K562 (cell line): ENCODE measurements around the gene EYA4. TPM values are rescaled to one million over a fixed set of nuclear protein-coding genes. Genes with fewer than 3 reads are reported as not detected.

Source experiments
- ATAC-seq: fragments of 200-7000 bp; cut with Tn5 transposase; 3 replicates; pipeline ENCODE4 v1.9.1; 2020; ENCODE audit warnings: moderate library complexity
- BruUV-seq: library from RNA; stranded (reverse); fragments of 400-500 nt; replicated peaks from 2 replicates; lab custom pipeline; 2021; lab: Mats Ljungman, UMichigan
- CTCF ChIA-PET: fragments of 300-600 bp; formaldehyde crosslinking; extraction: SDS; loops from one replicate; lab custom pipeline; 2021; ENCODE audit warnings: low intra/inter-chr PET ratio; lab: Yijun Ruan, JAX
- POLR2A ChIA-PET: fragments of 300-600, 350-650 bp; sonication (Branson Sonifier 250); formaldehyde crosslinking; extraction: SDS; loops from one replicate; lab custom pipeline; 2021; ENCODE audit warnings: antibody characterized with exemption, inconsistent platforms; lab: Yijun Ruan, JAX
- DNase-seq, 4 experiments: peaks; one replicate each; pipeline versions ENCODE4 v3.0.0 to v3.0.0-alpha.2; 2011 to 2018; ENCODE audit warnings: low spot score in 3 of 4, mixed read lengths in 3 of 4; ENCODE audit errors: extremely low read depth in 1 of 4
- FAIRE-seq: peaks from 2 replicates; lab custom pipeline; 2011; peaks lifted over from hg19 to GRCh38; lab: Jason Lieb, UNC
- H2AFZ ChIP-seq: 2 replicates; pipeline ENCODE4 v1.6.0; 2011; ENCODE audit warnings: low read depth, low read length, control low read depth, inconsistent platforms
- H3K27ac ChIP-seq: fragments of 200-600 bp; 3 replicates; pipeline ENCODE4 v1.8.0; 2011; ENCODE audit warnings: low read depth, mild to moderate bottlenecking, control low read depth, inconsistent platforms, low read length, moderate library complexity, mixed read lengths; ENCODE audit errors: extremely low read depth
- H3K27me3 ChIP-seq, 2 experiments: fragments of 300-600 bp in 1 of 2; 2 replicates in 1 of 2; 3 replicates in 1 of 2; pipeline versions ENCODE4 v1.6.0 to v1.8.0; 2011; ENCODE audit warnings: inconsistent platforms in 2 of 2, low read length in 2 of 2, mild to moderate bottlenecking in 1 of 2, mixed read lengths in 1 of 2, moderate library complexity in 1 of 2; ENCODE audit not compliant: control insufficient read depth in 2 of 2, insufficient read depth in 2 of 2
- H3K36me3 ChIP-seq: fragments of 300-600 bp; 3 replicates; pipeline ENCODE4 v1.8.0; 2011; ENCODE audit warnings: mild to moderate bottlenecking, low read length, inconsistent platforms; ENCODE audit not compliant: control insufficient read depth, insufficient read depth
- H3K4me1 ChIP-seq, 2 experiments: fragments of 200-600 bp in 1 of 2; replicated peaks in 1 of 2; 2 replicates in 1 of 2; 3 replicates in 1 of 2; pipeline versions ENCODE4 v1.5.1 to v1.8.0; 2011; ENCODE audit warnings: inconsistent platforms in 2 of 2, low read length in 2 of 2, mild to moderate bottlenecking in 1 of 2, mixed read lengths in 1 of 2, moderate library complexity in 1 of 2; ENCODE audit not compliant: control insufficient read depth in 2 of 2, insufficient read depth in 2 of 2
- H3K4me2 ChIP-seq: 2 replicates; pipeline ENCODE4 v1.6.1; 2011; ENCODE audit warnings: low read length, control low read depth, inconsistent platforms, mixed read lengths; ENCODE audit not compliant: insufficient read depth
- H3K4me3 ChIP-seq: fragments of 200-600 bp; sonication (generic), shearing (Covaris generic); 2 replicates; pipeline ENCODE4 v1.5.1; 2016; ENCODE audit warnings: control low read depth, inconsistent platforms
- H3K79me2 ChIP-seq: fragments of 200-600 bp; 3 replicates; pipeline ENCODE4 v1.8.0; 2011; ENCODE audit warnings: low read length, inconsistent platforms; ENCODE audit not compliant: control insufficient read depth, insufficient read depth
- H3K9ac ChIP-seq, 2 experiments: 2 replicates each; pipeline versions ENCODE4 v1.6.0 to v1.6.1; 2011; ENCODE audit warnings: low read depth in 2 of 2, low read length in 2 of 2, control low read depth in 1 of 2, inconsistent platforms in 1 of 2, mild to moderate bottlenecking in 1 of 2, mixed read lengths in 1 of 2; ENCODE audit not compliant: insufficient read depth in 1 of 2
- H3K9me1 ChIP-seq: one replicate; pipeline ENCODE4 v1.6.0; 2011; ENCODE audit warnings: inconsistent platforms, mild to moderate bottlenecking, low read length, moderate library complexity; ENCODE audit not compliant: control insufficient read depth, insufficient read depth
- H3K9me3 ChIP-seq: replicated peaks from 2 replicates; pipeline ENCODE4 v1.5.1; 2011; ENCODE audit warnings: low read depth, low read length, inconsistent platforms; ENCODE audit not compliant: control insufficient read depth, insufficient read depth
- H4K20me1 ChIP-seq: replicated peaks from 2 replicates; pipeline ENCODE4 v1.6.1; 2011; ENCODE audit warnings: low read length, inconsistent platforms, mixed read lengths; ENCODE audit not compliant: control insufficient read depth, insufficient read depth
- ARNT ChIP-seq, 2 experiments: fragments of 450-650 bp; IDR thresholded peaks; 2 replicates each; pipeline ENCODE4 v1.6.1; 2016; ENCODE audit warnings: mild to moderate bottlenecking in 1 of 2
- CBX3 ChIP-seq, 2 experiments: IDR thresholded peaks; 1 replicate in 1 of 2; 2 replicates in 1 of 2; pipeline ENCODE4 v1.6.1; 2012; ENCODE audit warnings: inconsistent platforms in 2 of 2, low read length in 2 of 2, borderline replicate concordance in 1 of 2, control low read depth in 1 of 2
- EP400 ChIP-seq: fragments of 450-650 bp; IDR thresholded peaks from 2 replicates; pipeline ENCODE4 v1.6.1; 2017; ENCODE audit warnings: antibody characterized with exemption, mild to moderate bottlenecking, moderate library complexity
- FOXA1 ChIP-seq: fragments of 450-650 bp; IDR thresholded peaks from 2 replicates; pipeline ENCODE4 v1.6.1; 2016; ENCODE audit warnings: mild to moderate bottlenecking, borderline replicate concordance
- GATAD2B ChIP-seq: fragments of 450-650 bp; IDR thresholded peaks from 2 replicates; pipeline ENCODE4 v1.6.1; 2017; ENCODE audit warnings: mild to moderate bottlenecking, borderline replicate concordance
- KAT8 ChIP-seq: fragments of 450-650 bp; IDR thresholded peaks from 2 replicates; pipeline ENCODE4 v1.6.1; 2016; ENCODE audit warnings: low read depth, mild to moderate bottlenecking
- KLF10 ChIP-seq: fragments of 250-450 bp; sonication (Bioruptor Pico); IDR thresholded peaks from 2 replicates; pipeline ENCODE4 v1.6.1; 2021; ENCODE audit warnings: matching md5 sums
- PHB2 ChIP-seq: fragments of 450-650 bp; IDR thresholded peaks from 2 replicates; pipeline ENCODE4 v1.6.1; 2017; ENCODE audit warnings: low read depth
- RBM25 ChIP-seq: fragments of 200-400 bp; formaldehyde crosslinking; IDR thresholded peaks from 2 replicates; pipeline ENCODE4 v1.6.1; 2018; ENCODE audit warnings: low read length, low read depth, moderate library complexity; ENCODE audit not compliant: severe bottlenecking
- RNF2 ChIP-seq: sonication (generic); IDR thresholded peaks from 2 replicates; pipeline ENCODE4 v1.6.1; 2016
- ZNF76 ChIP-seq: fragments of 250-450 bp; sonication (Bioruptor Pico); IDR thresholded peaks from 2 replicates; pipeline ENCODE4 v1.4.0; 2020; ENCODE audit warnings: mild to moderate bottlenecking, moderate library complexity, borderline replicate concordance
- WGBS: fragments of 100-300 bp; shearing (Covaris generic); methylation state at CpG from one replicate; pipeline ENCODE4 v1.1.6; 2016; ENCODE audit warnings: low coverage, mixed read lengths; ENCODE audit not compliant: insufficient coverage; ENCODE audit errors: missing lambda C conversion rate; 5-methylcytosine and 5-hydroxymethylcytosine counted together
- in situ Hi-C: fragments of 300-500 bp; cut with MboI; formaldehyde crosslinking; loops from 4 replicates; pipeline ENCODE4 v1.15.0; 2018; ENCODE audit warnings: inconsistent platforms, mixed read lengths
- intact Hi-C: fragments of 100-400 bp; cut with micrococcal nuclease; formaldehyde crosslinking; loops from 2 replicates; pipeline ENCODE4 v1.14.2; 2022
- polyA plus RNA-seq, 8 experiments: library from polyadenylated mRNA; depleted of rRNA in 4 of 8; stranded (reverse) in 5 of 8; unstranded in 3 of 8; fragments of >200 nt; fragmentation: Nextera tagmentation in 2 of 8; fragmentation: Illumina TruSeq in 1 of 8; extraction: Ambion mirVana in 2 of 8; extraction: Trizol in 1 of 8; gene quantifications; 2 replicates each; pipeline versions ENCODE4 v1.2.1 to v1.2.3, GENCODE V29; 2011 to 2014; ENCODE audit warnings: inconsistent platforms in 1 of 8, missing spikeins in 1 of 8
- total RNA-seq, 7 experiments: library from RNA; depleted of rRNA in 6 of 7; stranded (reverse); fragments of >200 nt in 6 of 7; fragmentation: Illumina TruSeq in 2 of 7; extraction: Trizol in 2 of 7; gene quantifications; 2 replicates each; pipeline versions ENCODE4 v1.2.1 to v1.2.3, GENCODE V29; 2011 to 2021; ENCODE audit warnings: low replicate concordance in 1 of 7
- TF ChIP-seq, protein P1 (sequence below): sonication (generic); formaldehyde crosslinking; IDR thresholded peaks from 2 replicates; pipeline ENCODE4 v1.8.0; 2023; ENCODE audit warnings: mild to moderate bottlenecking, missing genetic modification reagents
- TF ChIP-seq, protein P2 (sequence below): sonication (generic); formaldehyde crosslinking; IDR thresholded peaks from 2 replicates; pipeline ENCODE4 v1.8.1; 2023; ENCODE audit warnings: mild to moderate bottlenecking, missing genetic modification reagents
- TF ChIP-seq, protein P3 (sequence below): fragments of 450-650 bp; formaldehyde crosslinking; IDR thresholded peaks from 2 replicates; pipeline ENCODE4 v1.4.0; 2020; ENCODE audit warnings: mild to moderate bottlenecking, moderate library complexity
- TF ChIP-seq, protein P4 (sequence below), 2 experiments: fragments of 450-650 bp in 1 of 2; IDR thresholded peaks; 2 replicates each; pipeline ENCODE4 v1.6.1; 2011 to 2017; ENCODE audit warnings: low read depth in 2 of 2, antibody characterized with exemption in 1 of 2, borderline replicate concordance in 1 of 2, low read length in 1 of 2, mild to moderate bottlenecking in 1 of 2, mixed read lengths in 1 of 2; ENCODE audit not compliant: control insufficient read depth in 1 of 2

Gene EYA4
- total and polyA plus RNA-seq, 9 of the 15 experiments (the other 6 are each of a cell fraction or from before 2014, with no cell fraction given), result 0.03 to 0.04 TPM; not detected in 7

DNA sequence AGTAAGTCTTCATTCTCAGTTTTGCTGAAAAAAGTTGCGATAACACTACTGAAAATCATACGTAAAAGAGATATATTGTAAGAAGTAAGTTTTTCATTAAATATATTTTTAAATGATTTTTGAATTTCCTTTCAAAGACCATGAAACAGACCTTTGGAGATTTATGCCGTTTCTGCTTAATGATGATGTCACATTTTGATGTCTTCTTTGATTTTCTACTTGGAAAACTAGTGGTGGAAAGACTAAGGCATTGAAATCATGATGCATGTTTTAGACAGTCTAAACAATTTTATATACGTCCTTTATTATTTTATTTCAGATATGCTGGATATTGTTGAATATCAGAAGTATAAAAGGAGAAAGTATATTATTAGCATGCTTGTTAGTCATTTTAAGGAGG is 33.7 kb downstream of the EYA4 start:
- no TSS peak for BruUV-seq
- Histone ChIP-seq H3K79me2 (no peaks in the 10 kb centered on the region), H3K27me3 (no peaks in the 10 kb centered on the region), H2AFZ (no peak overlapping the region), H3K4me3 (no peak overlapping the region), H3K9ac (no peak overlapping the region), H3K9me3 (no peaks in the 10 kb centered on the region), H4K20me1 (no peaks in the 10 kb centered on the region), H3K36me3 (no peaks in the 10 kb centered on the region), H3K4me1 (no peaks in the 10 kb centered on the region), H3K4me2 (no peak overlapping the region), H3K27ac (no peak overlapping the region), H3K9me1 (no peaks in the 10 kb centered on the region)
- no peak for ATAC-seq
- no peak for FAIRE-seq
- in situ Hi-C loops (no loop called here), intact Hi-C loops (no loop called here)
- ChIA-PET POLR2A (no interaction called here), CTCF (no interaction called here)
- DNase-seq, result no peak
- 3% methylated on average over 4 of the region's 4 CpGs for WGBS
- TF ChIP-seq KLF10 (CRISPR knock-in tag) (no peak), ZNF76 (CRISPR knock-in tag) (no peak), GATAD2B (no peak), PHB2 (no peak), RNF2 (no peak), ARNT (IDR thresholded peaks at IDR 0.05) (no peak), EP400 (no peak), CBX3 (IDR thresholded peaks at IDR 0.05; ENCODE audit: borderline replicate concordance in 1 of 2, low read length in 2 of 2) (no peak), FOXA1 (no peak), RBM25 (no peak), KAT8 (no peak)
- TF ChIP-seq, protein P1, sequence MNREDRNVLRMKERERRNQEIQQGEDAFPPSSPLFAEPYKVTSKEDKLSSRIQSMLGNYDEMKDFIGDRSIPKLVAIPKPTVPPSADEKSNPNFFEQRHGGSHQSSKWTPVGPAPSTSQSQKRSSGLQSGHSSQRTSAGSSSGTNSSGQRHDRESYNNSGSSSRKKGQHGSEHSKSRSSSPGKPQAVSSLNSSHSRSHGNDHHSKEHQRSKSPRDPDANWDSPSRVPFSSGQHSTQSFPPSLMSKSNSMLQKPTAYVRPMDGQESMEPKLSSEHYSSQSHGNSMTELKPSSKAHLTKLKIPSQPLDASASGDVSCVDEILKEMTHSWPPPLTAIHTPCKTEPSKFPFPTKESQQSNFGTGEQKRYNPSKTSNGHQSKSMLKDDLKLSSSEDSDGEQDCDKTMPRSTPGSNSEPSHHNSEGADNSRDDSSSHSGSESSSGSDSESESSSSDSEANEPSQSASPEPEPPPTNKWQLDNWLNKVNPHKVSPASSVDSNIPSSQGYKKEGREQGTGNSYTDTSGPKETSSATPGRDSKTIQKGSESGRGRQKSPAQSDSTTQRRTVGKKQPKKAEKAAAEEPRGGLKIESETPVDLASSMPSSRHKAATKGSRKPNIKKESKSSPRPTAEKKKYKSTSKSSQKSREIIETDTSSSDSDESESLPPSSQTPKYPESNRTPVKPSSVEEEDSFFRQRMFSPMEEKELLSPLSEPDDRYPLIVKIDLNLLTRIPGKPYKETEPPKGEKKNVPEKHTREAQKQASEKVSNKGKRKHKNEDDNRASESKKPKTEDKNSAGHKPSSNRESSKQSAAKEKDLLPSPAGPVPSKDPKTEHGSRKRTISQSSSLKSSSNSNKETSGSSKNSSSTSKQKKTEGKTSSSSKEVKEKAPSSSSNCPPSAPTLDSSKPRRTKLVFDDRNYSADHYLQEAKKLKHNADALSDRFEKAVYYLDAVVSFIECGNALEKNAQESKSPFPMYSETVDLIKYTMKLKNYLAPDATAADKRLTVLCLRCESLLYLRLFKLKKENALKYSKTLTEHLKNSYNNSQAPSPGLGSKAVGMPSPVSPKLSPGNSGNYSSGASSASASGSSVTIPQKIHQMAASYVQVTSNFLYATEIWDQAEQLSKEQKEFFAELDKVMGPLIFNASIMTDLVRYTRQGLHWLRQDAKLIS, result no peak
- TF ChIP-seq, protein P2, sequence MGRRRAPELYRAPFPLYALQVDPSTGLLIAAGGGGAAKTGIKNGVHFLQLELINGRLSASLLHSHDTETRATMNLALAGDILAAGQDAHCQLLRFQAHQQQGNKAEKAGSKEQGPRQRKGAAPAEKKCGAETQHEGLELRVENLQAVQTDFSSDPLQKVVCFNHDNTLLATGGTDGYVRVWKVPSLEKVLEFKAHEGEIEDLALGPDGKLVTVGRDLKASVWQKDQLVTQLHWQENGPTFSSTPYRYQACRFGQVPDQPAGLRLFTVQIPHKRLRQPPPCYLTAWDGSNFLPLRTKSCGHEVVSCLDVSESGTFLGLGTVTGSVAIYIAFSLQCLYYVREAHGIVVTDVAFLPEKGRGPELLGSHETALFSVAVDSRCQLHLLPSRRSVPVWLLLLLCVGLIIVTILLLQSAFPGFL, result no peak
- TF ChIP-seq, protein P3, sequence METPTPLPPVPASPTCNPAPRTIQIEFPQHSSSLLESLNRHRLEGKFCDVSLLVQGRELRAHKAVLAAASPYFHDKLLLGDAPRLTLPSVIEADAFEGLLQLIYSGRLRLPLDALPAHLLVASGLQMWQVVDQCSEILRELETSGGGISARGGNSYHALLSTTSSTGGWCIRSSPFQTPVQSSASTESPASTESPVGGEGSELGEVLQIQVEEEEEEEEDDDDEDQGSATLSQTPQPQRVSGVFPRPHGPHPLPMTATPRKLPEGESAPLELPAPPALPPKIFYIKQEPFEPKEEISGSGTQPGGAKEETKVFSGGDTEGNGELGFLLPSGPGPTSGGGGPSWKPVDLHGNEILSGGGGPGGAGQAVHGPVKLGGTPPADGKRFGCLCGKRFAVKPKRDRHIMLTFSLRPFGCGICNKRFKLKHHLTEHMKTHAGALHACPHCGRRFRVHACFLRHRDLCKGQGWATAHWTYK (CRISPR knock-in tag), result no peak
- TF ChIP-seq, protein P4, sequence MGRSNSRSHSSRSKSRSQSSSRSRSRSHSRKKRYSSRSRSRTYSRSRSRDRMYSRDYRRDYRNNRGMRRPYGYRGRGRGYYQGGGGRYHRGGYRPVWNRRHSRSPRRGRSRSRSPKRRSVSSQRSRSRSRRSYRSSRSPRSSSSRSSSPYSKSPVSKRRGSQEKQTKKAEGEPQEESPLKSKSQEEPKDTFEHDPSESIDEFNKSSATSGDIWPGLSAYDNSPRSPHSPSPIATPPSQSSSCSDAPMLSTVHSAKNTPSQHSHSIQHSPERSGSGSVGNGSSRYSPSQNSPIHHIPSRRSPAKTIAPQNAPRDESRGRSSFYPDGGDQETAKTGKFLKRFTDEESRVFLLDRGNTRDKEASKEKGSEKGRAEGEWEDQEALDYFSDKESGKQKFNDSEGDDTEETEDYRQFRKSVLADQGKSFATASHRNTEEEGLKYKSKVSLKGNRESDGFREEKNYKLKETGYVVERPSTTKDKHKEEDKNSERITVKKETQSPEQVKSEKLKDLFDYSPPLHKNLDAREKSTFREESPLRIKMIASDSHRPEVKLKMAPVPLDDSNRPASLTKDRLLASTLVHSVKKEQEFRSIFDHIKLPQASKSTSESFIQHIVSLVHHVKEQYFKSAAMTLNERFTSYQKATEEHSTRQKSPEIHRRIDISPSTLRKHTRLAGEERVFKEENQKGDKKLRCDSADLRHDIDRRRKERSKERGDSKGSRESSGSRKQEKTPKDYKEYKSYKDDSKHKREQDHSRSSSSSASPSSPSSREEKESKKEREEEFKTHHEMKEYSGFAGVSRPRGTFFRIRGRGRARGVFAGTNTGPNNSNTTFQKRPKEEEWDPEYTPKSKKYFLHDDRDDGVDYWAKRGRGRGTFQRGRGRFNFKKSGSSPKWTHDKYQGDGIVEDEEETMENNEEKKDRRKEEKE (IDR thresholded peaks at IDR 0.05; ENCODE audit: borderline replicate concordance in 1 of 2, control insufficient read depth in 1 of 2, low read depth in 2 of 2, low read length in 1 of 2), result no peak
